Calu3 (cell line): ENCODE data around the gene CTNNA2. TPM values are rescaled to one million over a fixed set of nuclear protein-coding genes. Genes with fewer than 3 reads are reported as not detected.

Source experiments
- BruUV-seq: library from RNA; stranded (reverse); fragments of 400-500 nt; replicated peaks from 2 replicates; lab custom pipeline; 2021; lab: Mats Ljungman, UMichigan
- CTCF ChIA-PET: fragments of 300-600 bp; sonication (Branson Sonifier 250); formaldehyde crosslinking; loops from one replicate; lab custom pipeline; 2022; ENCODE audit warnings: antibody characterized with exemption; lab: Charles Lee
- DNase-seq: peaks from one replicate; pipeline ENCODE4 v3.0.0; 2022
- H3K27ac Mint-ChIP-seq: one replicate; pipeline ENCODE4 v1.8.0; 2022; ENCODE audit warnings: mixed read lengths; ENCODE audit not compliant: unreplicated experiment
- H3K27me3 Mint-ChIP-seq: one replicate; pipeline ENCODE4 v1.8.0; 2022; ENCODE audit warnings: mixed read lengths; ENCODE audit not compliant: unreplicated experiment
- H3K36me3 Mint-ChIP-seq: one replicate; pipeline ENCODE4 v1.8.0; 2022; ENCODE audit warnings: mild to moderate bottlenecking, moderate library complexity, mixed read lengths; ENCODE audit not compliant: insufficient read depth, unreplicated experiment
- H3K4me1 Mint-ChIP-seq: one replicate; pipeline ENCODE4 v1.8.0; 2022; ENCODE audit warnings: mild to moderate bottlenecking, low read depth, mixed read lengths; ENCODE audit not compliant: unreplicated experiment
- H3K4me3 Mint-ChIP-seq: one replicate; pipeline ENCODE4 v1.8.0; 2022; ENCODE audit warnings: mild to moderate bottlenecking, low read depth, moderate library complexity, mixed read lengths; ENCODE audit not compliant: unreplicated experiment
- H3K9me3 Mint-ChIP-seq: one replicate; pipeline ENCODE4 v1.8.0; 2022; ENCODE audit warnings: low read depth, mixed read lengths; ENCODE audit not compliant: unreplicated experiment
- CTCF ChIP-seq: fragments of 200-600 bp; IDR thresholded peaks from one replicate; pipeline ENCODE4 v1.8.0; 2022; ENCODE audit warnings: antibody characterized with exemption; ENCODE audit not compliant: unreplicated experiment
- intact Hi-C: fragments of 100-400 bp; cut with micrococcal nuclease; formaldehyde crosslinking; loops from one replicate; pipeline ENCODE4 v1.10.0; 2022; ENCODE audit not compliant: unreplicated experiment
- total RNA-seq: library from RNA; stranded (reverse); gene quantifications from 2 replicates; pipeline ENCODE4 v1.2.3, GENCODE V29; 2022

The CTNNA2 gene
- total RNA-seq, 1 experiment from 2014 or later: not detected

- Mint-ChIP-seq H3K36me3 (no peaks in the 10 kb centered on the region), H3K9me3 (peaks cover 4% of the 10 kb centered on the region), H3K27ac (no peak overlapping the region), H3K4me3 (no peak overlapping the region), H3K4me1 (no peaks in the 10 kb centered on the region), H3K27me3 (no peaks in the 10 kb centered on the region)
- intact Hi-C loops: no loop called here
- no TSS peak for BruUV-seq
- no peak for DNase-seq
- no peak for TF ChIP-seq CTCF
- CTCF ChIA-PET: no interaction called here
These were observed 388.3 kb downstream of the CTNNA2 start for GRCh38 chr2:79901161-79901560.

GRCh38 chr2:79903222-79904000, 390.6 kb downstream of the CTNNA2 start:
- Mint-ChIP-seq H3K4me3 (no peak overlapping the region), H3K27me3 (no peaks in the 10 kb centered on the region), H3K9me3 (no peaks in the 10 kb centered on the region), H3K36me3 (no peaks in the 10 kb centered on the region), H3K4me1 (no peaks in the 10 kb centered on the region), H3K27ac (no peak overlapping the region)
- no peak for TF ChIP-seq CTCF
- no TSS peak for BruUV-seq
- intact Hi-C loops: no loop called here
- CTCF ChIA-PET: no interaction called here
- no peak for DNase-seq

GRCh38 chr2:79906139-79906890, 393.5 kb downstream of the CTNNA2 start:
- Mint-ChIP-seq H3K36me3 (no peaks in the 10 kb centered on the region), H3K27me3 (no peaks in the 10 kb centered on the region), H3K9me3 (peaks cover 7% of the 10 kb centered on the region), H3K27ac (no peak overlapping the region), H3K4me3 (no peak overlapping the region), H3K4me1 (no peaks in the 10 kb centered on the region)
- intact Hi-C loops: no loop called here
- CTCF ChIA-PET: no interaction called here
- TF ChIP-seq CTCF: no peak
- no TSS peak for BruUV-seq
- DNase-seq: no peak

GRCh38 chr2:79909521-79909920, 396.7 kb downstream of the CTNNA2 start:
- CTCF ChIA-PET: no interaction called here
- peaks cover 13% of the 10 kb centered on the region for H3K9me3 Mint-ChIP-seq
- no TSS peak for BruUV-seq
- no peaks in the 10 kb centered on the region for H3K36me3 Mint-ChIP-seq
- H3K4me1 Mint-ChIP-seq: no peaks in the 10 kb centered on the region
- H3K27me3 Mint-ChIP-seq: no peaks in the 10 kb centered on the region
- DNase-seq: no peak
- H3K4me3 Mint-ChIP-seq: no peak overlapping the region
- H3K27ac Mint-ChIP-seq: no peak overlapping the region
- no peak for TF ChIP-seq CTCF
- intact Hi-C loops: no loop called here
